Measurements from ENCODE around the gene GNAI3.

DNA sequence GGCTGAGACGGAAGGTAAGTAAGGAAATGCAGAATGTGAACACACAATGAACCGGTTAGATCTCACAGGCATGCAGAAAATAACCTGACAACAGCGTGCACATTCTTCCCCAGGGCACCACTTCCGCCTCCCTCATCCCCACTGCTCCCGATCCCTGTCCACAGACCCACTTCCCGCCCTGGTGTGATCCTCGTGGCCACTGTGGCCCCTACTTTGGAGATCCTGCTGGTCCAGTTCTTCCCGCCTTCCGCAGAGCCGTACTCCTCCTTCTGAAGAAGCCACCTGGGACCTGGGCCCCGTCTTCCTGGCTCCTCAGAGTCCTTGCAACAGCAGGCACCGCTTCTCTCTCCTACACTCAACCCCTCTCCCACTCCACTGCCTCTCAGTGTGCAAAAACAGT, 106.1 kb downstream of the GNAI3 start:
- no peak for TF ChIP-seq EZH2 (IDR thresholded peaks at IDR 0.05; ENCODE audit: borderline replicate concordance)
- TF ChIP-seq, protein P1, sequence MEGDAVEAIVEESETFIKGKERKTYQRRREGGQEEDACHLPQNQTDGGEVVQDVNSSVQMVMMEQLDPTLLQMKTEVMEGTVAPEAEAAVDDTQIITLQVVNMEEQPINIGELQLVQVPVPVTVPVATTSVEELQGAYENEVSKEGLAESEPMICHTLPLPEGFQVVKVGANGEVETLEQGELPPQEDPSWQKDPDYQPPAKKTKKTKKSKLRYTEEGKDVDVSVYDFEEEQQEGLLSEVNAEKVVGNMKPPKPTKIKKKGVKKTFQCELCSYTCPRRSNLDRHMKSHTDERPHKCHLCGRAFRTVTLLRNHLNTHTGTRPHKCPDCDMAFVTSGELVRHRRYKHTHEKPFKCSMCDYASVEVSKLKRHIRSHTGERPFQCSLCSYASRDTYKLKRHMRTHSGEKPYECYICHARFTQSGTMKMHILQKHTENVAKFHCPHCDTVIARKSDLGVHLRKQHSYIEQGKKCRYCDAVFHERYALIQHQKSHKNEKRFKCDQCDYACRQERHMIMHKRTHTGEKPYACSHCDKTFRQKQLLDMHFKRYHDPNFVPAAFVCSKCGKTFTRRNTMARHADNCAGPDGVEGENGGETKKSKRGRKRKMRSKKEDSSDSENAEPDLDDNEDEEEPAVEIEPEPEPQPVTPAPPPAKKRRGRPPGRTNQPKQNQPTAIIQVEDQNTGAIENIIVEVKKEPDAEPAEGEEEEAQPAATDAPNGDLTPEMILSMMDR (IDR thresholded peaks at IDR 0.05; ENCODE audit: poor library complexity): no peak
- no peak for TF ChIP-seq EZH2phosphoT487 (IDR thresholded peaks at IDR 0.05; ENCODE audit: low read depth, severe bottlenecking, unreplicated experiment)

Data from hepatocyte (in vitro differentiated cells).